ENCODE results near the gene TM9SF1. TPM values are rescaled to one million over a fixed set of nuclear protein-coding genes. Genes with fewer than 3 reads are reported as not detected.

Gene TM9SF1
- total RNA-seq, 1 experiment from 2014 or later, result 68.3 TPM

- no peak for DNase-seq (ENCODE audit: low read depth)
Observed at GRCh38 chr14:24196071-24197055, 1.1 kb upstream of the TM9SF1 start.

- no peak for DNase-seq (ENCODE audit: low read depth)
Observed at GRCh38 chr14:24194873-24195185, 412 bp downstream of the TM9SF1 start.

GRCh38 chr14:24194186-24194872, 912 bp downstream of the TM9SF1 start:
- no peak for DNase-seq (ENCODE audit: low read depth)

- DNase-seq (ENCODE audit: low read depth), result no peak
Observed at GRCh38 chr14:24192933-24193332, 2.3 kb downstream of the TM9SF1 start.

- no peak for DNase-seq (ENCODE audit: low read depth)
Observed at GRCh38 chr14:24190416-24190815, 4.8 kb downstream of the TM9SF1 start.

GRCh38 chr14:24189460-24189859, 5.8 kb downstream of the TM9SF1 start:
- no peak for DNase-seq (ENCODE audit: low read depth)

- no peak for DNase-seq (ENCODE audit: low read depth)
Observed at GRCh38 chr14:24189059-24189375, 6.2 kb downstream of the TM9SF1 start.

- DNase-seq (ENCODE audit: low read depth), result peak; percentile 93
Observed at GRCh38 chr14:24188251-24189058, 6.8 kb downstream of the TM9SF1 start, which contains the start of gene IPO4. TSS of gene IPO4 (minus strand) at chr14:24188816. CDS start at chr14:24188787, 29 bp downstream.

- no peak for DNase-seq (ENCODE audit: low read depth)
Observed at GRCh38 chr14:24187539-24187915, 7.7 kb downstream of the TM9SF1 start.

GRCh38 chr14:24186831-24187538, 8.3 kb downstream of the TM9SF1 start:
- DNase-seq (ENCODE audit: low read depth), result no peak

- no peak for DNase-seq (ENCODE audit: low read depth)
Observed at GRCh38 chr14:24185741-24186140, 9.5 kb downstream of the TM9SF1 start.

- DNase-seq (ENCODE audit: low read depth), result no peak
Observed at GRCh38 chr14:24185026-24185425, 10.2 kb downstream of the TM9SF1 start.

- no peak for DNase-seq (ENCODE audit: low read depth)
Observed at GRCh38 chr14:24184104-24184970, 10.9 kb downstream of the TM9SF1 start.

- DNase-seq (ENCODE audit: low read depth), result no peak
Observed at GRCh38 chr14:24183014-24183481, 12.2 kb downstream of the TM9SF1 start.

GRCh38 chr14:24182110-24182882, 12.9 kb downstream of the TM9SF1 start:
- DNase-seq (ENCODE audit: low read depth), result no peak

- no peak for DNase-seq (ENCODE audit: low read depth)
Observed at GRCh38 chr14:24181371-24182077, 13.7 kb downstream of the TM9SF1 start.

GRCh38 chr14:24179961-24180796, 15.1 kb downstream of the TM9SF1 start:
- DNase-seq (ENCODE audit: low read depth), result peak; percentile 28

Data from HT1080 (cell line).